ENCODE measurements around the gene BUB3.

BUB3 gene

GRCh38 chr10:123204127-123204461, 49.9 kb downstream of the BUB3 start:
- no peak for DNase-seq (ENCODE audit: low read depth)

- no peak for DNase-seq (ENCODE audit: low read depth)
These were observed 50.8 kb downstream of the BUB3 start for GRCh38 chr10:123205041-123205440.

- DNase-seq (ENCODE audit: low read depth): no peak
These were observed 57.9 kb downstream of the BUB3 start for GRCh38 chr10:123212063-123212462.

- no peak for DNase-seq (ENCODE audit: low read depth)
These were observed 58.4 kb downstream of the BUB3 start for GRCh38 chr10:123212640-123213039.

- no peak for DNase-seq (ENCODE audit: low read depth)
These were observed 59.0 kb downstream of the BUB3 start for GRCh38 chr10:123213192-123213591.

Data from stimulated activated CD8-positive, alpha-beta memory T cell treated with anti-CD3 and anti-CD28 coated beads, Interleukin-7, amount 100 ng/mL, for 24 hours (primary cell).